Esophagus (tissue), 2 donors: ENCODE measurements around the gene THAP2. TPM values are rescaled to one million over a fixed set of nuclear protein-coding genes. Genes with fewer than 3 reads are reported as not detected.

ENCODE experiments used
- H3K27ac ChIP-seq, 2 donors: one replicate each; pipeline ENCODE4 v1.5.1; 2013; ENCODE audit warnings: low read depth in 2 of 2, mild to moderate bottlenecking in 2 of 2, inconsistent platforms in 1 of 2, low read length in 1 of 2, moderate library complexity in 1 of 2
- H3K27me3 ChIP-seq, 2 donors: one replicate each; pipeline ENCODE4 v1.6.1; 2013; ENCODE audit warnings: low read length in 2 of 2, control low read depth in 1 of 2, mild to moderate bottlenecking in 1 of 2; ENCODE audit not compliant: insufficient read depth in 2 of 2, control insufficient read depth in 1 of 2
- H3K36me3 ChIP-seq, 2 donors: one replicate each; pipeline ENCODE4 v1.6.1; 2013; ENCODE audit warnings: low read length in 1 of 2; ENCODE audit not compliant: control insufficient read depth in 2 of 2, insufficient read depth in 2 of 2
- H3K4me1 ChIP-seq, 2 donors: one replicate each; pipeline ENCODE4 v1.6.1; 2013; ENCODE audit warnings: low read length in 1 of 2; ENCODE audit not compliant: control insufficient read depth in 2 of 2, insufficient read depth in 2 of 2
- H3K4me3 ChIP-seq, 2 donors: one replicate each; pipeline ENCODE4 v1.5.1; 2013; ENCODE audit warnings: low read length in 2 of 2, mild to moderate bottlenecking in 2 of 2, low read depth in 1 of 2, moderate library complexity in 1 of 2
- H3K9me3 ChIP-seq, 2 donors: one replicate each; pipeline ENCODE4 v1.6.1; 2013; ENCODE audit warnings: mild to moderate bottlenecking in 2 of 2, low read depth in 1 of 2, low read length in 1 of 2, moderate library complexity in 1 of 2; ENCODE audit not compliant: control insufficient read depth in 2 of 2, insufficient read depth in 1 of 2
- WGBS, 2 donors: extraction: QIAGEN DNeasy Blood & Tissue Kit; methylation state at CpG; one replicate each; pipeline ENCODE4 v1.1.7; 2013; 5-methylcytosine and 5-hydroxymethylcytosine counted together
- polyA plus RNA-seq, 2 donors: library from polyadenylated mRNA; stranded (reverse); fragments of 200-250 nt; gene quantifications; one replicate each; pipeline ENCODE4 v1.2.3, GENCODE V29; 2013
- donor health status: healthy with polysubstance abuse.
- donor health status: Bipolar disorder and iron deficiency.

Gene THAP2
- polyA plus RNA-seq, 2 donors, result 3.6 to 5.7 TPM

DNA sequence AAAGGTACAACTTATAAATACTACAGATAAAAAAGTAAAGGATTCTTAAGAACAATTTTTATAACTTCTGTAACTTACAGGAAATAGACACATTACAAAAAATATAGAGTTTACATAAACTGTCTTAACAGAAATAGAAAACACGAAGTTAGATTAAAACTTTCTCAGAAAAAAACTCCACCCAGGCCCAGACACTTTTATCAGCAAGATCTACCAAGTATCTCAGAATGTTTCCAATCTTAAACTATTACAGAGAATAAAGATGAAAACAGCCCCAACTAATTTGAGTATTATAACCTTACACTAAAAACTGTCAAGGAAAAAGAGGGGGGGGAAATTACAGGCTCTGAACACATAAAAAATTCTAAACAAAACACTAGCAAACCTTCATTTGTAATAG is 8.6 kb upstream of the THAP2 start:
- WGBS, 2 donors, result 45 to 53% methylated on average over 1 of the region's 1 CpG
- H3K4me3 ChIP-seq, result no peak overlapping the region
- no peaks in the 10 kb centered on the region for H3K36me3 ChIP-seq
- no peak overlapping the region for H3K27ac ChIP-seq
- H3K27me3 ChIP-seq, result no peaks in the 10 kb centered on the region
- H3K9me3 ChIP-seq, result no peaks in the 10 kb centered on the region
- no peaks in the 10 kb centered on the region for H3K4me1 ChIP-seq

DNA sequence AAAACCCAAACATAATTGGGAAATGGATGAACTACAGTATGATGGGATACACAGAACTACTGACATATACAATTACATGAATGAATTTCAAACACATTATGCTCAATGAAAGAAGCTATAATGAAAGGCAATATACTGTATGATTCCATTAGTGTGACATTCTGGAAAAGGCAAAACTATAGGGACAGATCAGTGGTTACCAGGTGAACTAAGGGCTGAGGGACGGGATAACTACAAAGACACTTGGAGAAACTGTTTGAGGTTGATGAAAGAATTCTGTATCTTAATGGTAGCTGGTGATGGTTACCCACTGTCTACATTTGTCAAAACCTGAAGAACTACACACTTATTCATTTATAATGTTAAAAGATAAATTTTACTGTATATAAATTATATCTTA is 8.2 kb upstream of the THAP2 start:
- Histone ChIP-seq H3K4me3 (no peak overlapping the region), H3K27me3 (no peaks in the 10 kb centered on the region), H3K36me3 (no peaks in the 10 kb centered on the region), H3K27ac (no peak overlapping the region), H3K9me3 (no peaks in the 10 kb centered on the region), H3K4me1 (no peaks in the 10 kb centered on the region)
- WGBS, 2 donors, result 92 to 100% methylated on average over 1 of the region's 1 CpG

DNA sequence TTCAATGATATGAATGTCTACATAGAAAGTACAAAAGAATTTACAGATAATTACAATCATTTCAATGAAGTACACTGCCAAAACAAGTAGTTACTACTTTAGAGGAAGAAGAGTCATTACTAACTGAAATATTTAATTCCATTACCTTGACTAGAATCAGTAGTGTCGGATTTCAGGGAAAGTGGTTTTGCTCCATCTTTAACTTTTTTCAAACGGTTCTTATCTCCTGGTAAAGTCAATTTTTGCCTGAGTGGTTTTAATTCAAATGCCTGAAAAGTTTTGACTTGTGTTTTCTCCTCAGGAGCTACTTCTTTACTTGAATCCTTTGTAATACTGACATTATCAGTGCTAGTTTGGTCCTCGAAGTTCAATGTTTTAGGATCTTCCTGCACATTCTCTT is 7.4 kb upstream of the THAP2 start:
- WGBS, 2 donors, result 71 to 82% methylated on average over 3 of the region's 3 CpGs
- no peak overlapping the region for H3K4me3 ChIP-seq
- H3K27ac ChIP-seq, result no peak overlapping the region
- no peaks in the 10 kb centered on the region for H3K9me3 ChIP-seq
- no peaks in the 10 kb centered on the region for H3K36me3 ChIP-seq
- H3K4me1 ChIP-seq, result no peaks in the 10 kb centered on the region
- H3K27me3 ChIP-seq, result no peaks in the 10 kb centered on the region

DNA sequence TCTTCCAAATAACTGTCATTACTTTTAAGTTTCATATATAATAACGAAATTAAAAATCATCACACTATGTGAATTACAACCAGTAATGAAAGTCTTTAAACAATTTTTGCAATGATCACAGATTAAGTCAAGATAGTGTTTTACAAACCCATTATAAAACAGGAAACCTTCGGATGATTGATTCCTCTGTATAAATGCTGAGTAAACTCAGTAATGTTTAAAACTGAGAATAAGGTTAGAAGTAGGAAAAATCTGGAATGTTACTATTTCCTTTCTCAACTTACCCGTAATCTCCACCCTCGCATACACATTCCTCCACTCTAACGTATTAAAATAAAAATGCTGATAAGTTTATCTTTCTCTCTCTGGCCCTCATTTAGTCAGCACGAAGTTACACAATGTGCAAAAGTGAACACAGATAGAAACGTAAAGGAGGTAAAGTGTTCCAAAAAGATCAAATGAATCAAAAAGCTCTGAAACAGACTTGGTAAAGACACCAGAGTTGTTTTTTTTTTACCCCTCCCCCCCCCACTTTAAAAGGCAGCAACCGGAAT is 2.0 kb upstream of the THAP2 start:
- Histone ChIP-seq H3K4me3 (peak overlapping the region in 1 of 2 donors; percentile 78), H3K27ac (no peak overlapping the region), H3K9me3 (no peaks in the 10 kb centered on the region), H3K4me1 (no peaks in the 10 kb centered on the region), H3K27me3 (no peaks in the 10 kb centered on the region), H3K36me3 (no peaks in the 10 kb centered on the region)
- WGBS, 2 donors, result 5 to 6% methylated on average over 8 of the region's 8 CpGs

DNA sequence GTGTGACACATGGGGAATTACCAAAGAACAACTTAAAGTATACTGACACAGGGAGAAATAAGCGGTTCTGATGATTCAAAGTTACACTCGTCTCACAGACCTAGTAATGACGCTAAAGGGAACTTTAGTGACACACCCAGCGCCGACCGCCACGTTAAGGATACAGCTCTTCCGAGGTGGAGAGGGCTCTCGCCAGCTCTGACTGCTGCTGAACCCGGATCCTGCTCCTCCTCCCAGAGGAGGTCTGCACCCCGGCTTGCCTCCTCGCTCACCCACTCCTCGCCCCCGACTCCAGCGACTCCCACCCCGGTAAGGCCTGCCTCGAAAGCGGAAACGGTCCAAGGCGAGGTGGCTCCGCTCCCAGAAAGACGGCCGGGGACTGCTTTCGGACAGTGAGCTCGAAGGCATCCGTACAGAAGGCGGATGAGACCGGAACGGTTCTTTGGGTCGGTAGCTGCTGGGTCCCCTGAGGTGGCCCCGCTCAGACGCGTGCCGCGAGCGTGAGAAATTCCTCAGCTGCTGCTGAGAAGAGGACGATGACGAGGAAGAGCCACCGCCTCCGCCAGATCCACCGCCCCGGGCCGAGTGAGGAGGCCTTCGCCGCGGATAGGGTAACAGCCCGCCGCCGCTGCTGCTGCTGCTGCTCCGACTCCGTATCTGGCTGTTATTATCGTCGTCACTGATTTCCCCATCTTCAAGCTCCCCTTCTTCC is 1.1 kb upstream of the THAP2 start:
- Histone ChIP-seq H3K36me3 (no peaks in the 10 kb centered on the region), H3K27ac (peak overlapping the region; percentile 98 to 99), H3K4me3 (peak overlapping the region; percentile 78 to 97), H3K9me3 (no peaks in the 10 kb centered on the region), H3K4me1 (no peaks in the 10 kb centered on the region), H3K27me3 (no peaks in the 10 kb centered on the region)
- 0 to 1% methylated on average over 53 of the region's 53 CpGs for WGBS, 2 donors

DNA sequence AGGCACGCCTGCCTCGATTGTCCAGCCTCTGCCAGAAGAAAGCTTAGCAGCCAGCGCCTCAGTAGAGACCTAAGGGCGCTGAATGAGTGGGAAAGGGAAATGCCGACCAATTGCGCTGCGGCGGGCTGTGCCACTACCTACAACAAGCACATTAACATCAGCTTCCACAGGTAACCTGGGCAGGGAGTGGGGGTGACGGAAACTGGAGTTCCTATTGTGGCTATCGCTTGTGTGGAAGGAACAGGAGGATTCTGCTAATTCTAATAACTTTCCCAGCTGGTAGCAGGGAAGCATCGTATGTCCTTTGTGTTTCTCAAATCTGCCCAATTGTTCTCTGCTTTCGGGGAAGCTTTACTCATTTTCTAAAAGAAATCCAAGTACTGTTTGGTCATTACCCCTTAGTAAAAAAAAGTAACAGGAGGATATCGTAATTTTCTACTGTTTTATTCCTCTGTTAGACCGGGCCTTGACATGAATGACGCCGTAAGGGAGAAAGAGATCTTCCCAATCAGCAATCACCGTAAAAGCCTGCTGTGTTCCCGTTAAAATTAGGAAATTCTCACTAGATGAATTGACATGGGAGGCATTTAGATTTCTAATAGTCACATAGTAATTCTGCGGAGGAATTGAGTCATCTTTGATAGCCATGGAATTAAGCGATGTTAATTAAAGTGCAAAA is 449 bp downstream of the THAP2 start:
- H3K9me3 ChIP-seq, result no peaks in the 10 kb centered on the region
- peak overlapping the region; percentile 78 to 97 for H3K4me3 ChIP-seq
- WGBS, 2 donors, result 0% methylated on average over 20 of the region's 20 CpGs
- H3K27me3 ChIP-seq, result no peaks in the 10 kb centered on the region
- peak overlapping the region; percentile 98 to 99 for H3K27ac ChIP-seq
- no peaks in the 10 kb centered on the region for H3K4me1 ChIP-seq
- no peaks in the 10 kb centered on the region for H3K36me3 ChIP-seq

DNA sequence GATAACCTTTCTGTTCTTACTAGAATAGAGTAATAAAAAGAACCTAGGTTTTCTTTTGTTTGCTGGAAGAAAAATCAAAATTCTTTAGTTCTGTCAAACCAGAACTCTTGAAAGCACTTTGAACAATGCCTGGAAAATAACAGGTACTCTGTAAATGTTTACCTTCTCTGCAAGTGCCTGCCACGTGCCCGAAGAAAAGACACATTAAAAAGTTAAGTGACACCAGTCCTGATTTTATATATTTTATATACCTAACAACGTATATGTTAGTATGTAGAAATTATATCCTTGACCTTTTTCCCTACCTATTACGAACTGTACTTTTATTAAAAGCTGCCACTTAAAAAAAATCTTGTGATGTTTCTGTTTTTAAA is 976 bp downstream of the THAP2 start:
- H3K27me3 ChIP-seq, result no peaks in the 10 kb centered on the region
- H3K9me3 ChIP-seq, result no peaks in the 10 kb centered on the region
- H3K4me3 ChIP-seq, result peak overlapping the region in 1 of 2 donors; percentile 78
- H3K27ac ChIP-seq, result no peak overlapping the region
- WGBS, 2 donors, result 7 to 11% methylated on average over 4 of the region's 4 CpGs
- no peaks in the 10 kb centered on the region for H3K4me1 ChIP-seq
- no peaks in the 10 kb centered on the region for H3K36me3 ChIP-seq

DNA sequence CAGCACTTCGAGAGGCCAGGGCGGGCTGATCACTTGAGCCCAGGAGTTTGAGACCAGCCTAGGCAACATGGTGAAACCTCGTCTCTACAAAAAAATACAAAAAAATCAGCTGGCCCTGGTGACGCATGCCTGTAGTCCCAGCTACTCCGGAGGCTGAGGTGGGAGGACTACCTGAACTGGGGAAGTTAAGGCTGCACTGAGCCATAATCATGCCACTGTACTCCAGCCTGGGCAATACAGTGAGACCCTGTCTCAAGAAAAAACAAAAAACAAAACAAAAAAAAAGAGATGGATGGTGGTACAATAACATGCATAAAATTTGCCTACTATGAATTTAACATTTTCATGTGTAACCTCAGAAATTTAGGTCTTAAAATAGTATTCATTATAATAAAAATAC is 2.2 kb downstream of the THAP2 start:
- 97 to 98% methylated on average over 5 of the region's 5 CpGs for WGBS, 2 donors
- Histone ChIP-seq H3K36me3 (no peaks in the 10 kb centered on the region), H3K4me3 (no peak overlapping the region), H3K27me3 (no peaks in the 10 kb centered on the region), H3K27ac (no peak overlapping the region), H3K9me3 (no peaks in the 10 kb centered on the region), H3K4me1 (no peaks in the 10 kb centered on the region)

DNA sequence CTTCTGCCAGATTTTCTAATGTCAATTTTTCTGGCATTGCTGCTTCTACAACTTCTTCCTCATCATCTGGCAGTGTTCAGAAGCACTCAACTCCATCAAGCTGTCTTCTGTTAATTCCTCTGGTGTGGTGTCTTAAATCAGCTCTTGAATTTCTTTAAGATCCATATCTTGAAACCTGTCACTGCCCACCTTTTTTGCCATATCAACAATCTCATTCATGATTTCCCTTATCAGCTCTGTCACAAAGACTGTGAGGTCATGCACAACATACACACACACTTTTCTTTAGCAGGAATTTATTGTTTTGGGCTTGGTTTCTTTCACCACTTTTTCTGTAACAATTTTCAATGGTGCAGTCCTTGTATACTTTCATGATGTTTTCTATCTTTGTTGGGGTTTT is 7.2 kb downstream of the THAP2 start:
- Histone ChIP-seq H3K27ac (no peak overlapping the region), H3K9me3 (no peaks in the 10 kb centered on the region), H3K4me3 (no peak overlapping the region), H3K4me1 (no peaks in the 10 kb centered on the region), H3K36me3 (no peaks in the 10 kb centered on the region), H3K27me3 (no peaks in the 10 kb centered on the region)

DNA sequence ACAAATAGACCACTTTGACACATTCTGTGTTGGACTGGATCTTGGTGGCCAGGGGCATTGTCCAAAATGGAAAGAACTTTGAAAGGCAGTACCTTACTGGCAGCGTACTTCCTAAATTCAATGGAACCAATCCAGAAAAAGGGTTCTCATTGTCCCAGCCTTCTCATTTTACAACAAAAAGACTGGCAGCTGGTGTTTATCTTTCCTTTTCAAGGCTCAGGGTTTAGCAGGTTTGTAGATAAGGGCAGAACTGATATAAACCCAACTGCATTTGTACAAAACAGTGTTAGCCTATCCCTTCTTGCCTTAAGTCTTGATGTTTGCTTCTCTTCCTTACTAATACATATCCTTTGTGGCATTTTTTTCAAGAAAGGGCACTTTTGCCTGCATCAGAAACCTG is 7.7 kb downstream of the THAP2 start:
- Histone ChIP-seq H3K27me3 (no peaks in the 10 kb centered on the region), H3K4me1 (no peaks in the 10 kb centered on the region), H3K36me3 (no peaks in the 10 kb centered on the region), H3K9me3 (no peaks in the 10 kb centered on the region), H3K4me3 (no peak overlapping the region), H3K27ac (no peak overlapping the region)
- WGBS, 2 donors, result 65 to 81% methylated on average over 1 of the region's 1 CpG
